Heart left ventricle (tissue), 13 donors: ENCODE measurements around the gene CDH5.

ENCODE experiments used
- POLR2A ChIP-seq, 2 donors: fragments of 450-650 bp; IDR thresholded peaks; one replicate each; pipeline ENCODE4 v1.6.1; 2017; ENCODE audit warnings: antibody characterized with exemption in 2 of 2, mild to moderate bottlenecking in 2 of 2, moderate library complexity in 2 of 2
- TF ChIP-seq, protein P1 (sequence below), 12 donors: fragments of 200-600 bp; sonication (generic) in 4 of 12; IDR thresholded peaks; one replicate each; pipeline versions ENCODE4 v1.5.0 to v1.8.0; 2018 to 2022; ENCODE audit warnings: antibody characterized with exemption in 12 of 12, mild to moderate bottlenecking in 5 of 12
- donor health status: ischemic (EF 13 %, LVEDD 7.1; RV severe dilation, severe dysfunction).
- donor health status: DM: no; HTN: yes; CAD: no.
- donor health status: DM: no; HTN: no; CAD: no.
- donor health status: ischemic (EF 25% LVEDD 6.9; RV normal size, moderate dysfunction).
- donor health status: ischemic (EF 25% LVEDD 5.7; RV mildly dilated, moderate dysfunction).
- donor health status: ischemic (EF 35%, LVEDD 5.7; RV mildly dilated, moderate dysfunction).
- donor health status: nonischemic (EF 11% LVEDD 7.7; RV severe dilation, severe dysfunction).
- donor health status: DM: yes; HTN: yes; CAD: no.
- donor health status: PGD.
- donor health status: ischemic (EF 29% LVEDD 5.4; RV normal size, mild dysfunction).
- donor health status: nonischemic (EF 23%, LVEDD 6.1; RV moderate dilation, normal function).

- no peak for TF ChIP-seq POLR2A (IDR thresholded peaks at IDR 0.05)
- TF ChIP-seq, protein P1, sequence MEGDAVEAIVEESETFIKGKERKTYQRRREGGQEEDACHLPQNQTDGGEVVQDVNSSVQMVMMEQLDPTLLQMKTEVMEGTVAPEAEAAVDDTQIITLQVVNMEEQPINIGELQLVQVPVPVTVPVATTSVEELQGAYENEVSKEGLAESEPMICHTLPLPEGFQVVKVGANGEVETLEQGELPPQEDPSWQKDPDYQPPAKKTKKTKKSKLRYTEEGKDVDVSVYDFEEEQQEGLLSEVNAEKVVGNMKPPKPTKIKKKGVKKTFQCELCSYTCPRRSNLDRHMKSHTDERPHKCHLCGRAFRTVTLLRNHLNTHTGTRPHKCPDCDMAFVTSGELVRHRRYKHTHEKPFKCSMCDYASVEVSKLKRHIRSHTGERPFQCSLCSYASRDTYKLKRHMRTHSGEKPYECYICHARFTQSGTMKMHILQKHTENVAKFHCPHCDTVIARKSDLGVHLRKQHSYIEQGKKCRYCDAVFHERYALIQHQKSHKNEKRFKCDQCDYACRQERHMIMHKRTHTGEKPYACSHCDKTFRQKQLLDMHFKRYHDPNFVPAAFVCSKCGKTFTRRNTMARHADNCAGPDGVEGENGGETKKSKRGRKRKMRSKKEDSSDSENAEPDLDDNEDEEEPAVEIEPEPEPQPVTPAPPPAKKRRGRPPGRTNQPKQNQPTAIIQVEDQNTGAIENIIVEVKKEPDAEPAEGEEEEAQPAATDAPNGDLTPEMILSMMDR (IDR thresholded peaks at IDR 0.05) = no peak
Measured at GRCh38 chr16:66332634-66333610, 33.6 kb upstream of the CDH5 start.
